Smooth muscle cell of the umbilical artery (primary cell): ENCODE measurements around the gene UBE3A. TPM values are rescaled to one million over a fixed set of nuclear protein-coding genes. Genes with fewer than 3 reads are reported as not detected.

Source experiments
- total RNA-seq: library from RNA; depleted of rRNA; stranded (reverse); fragments of >200 nt; gene quantifications from 2 replicates; pipeline ENCODE4 v1.2.3, GENCODE V29; 2014

UBE3A gene
- 87.3 and 98.6 TPM in 2 replicates for total RNA-seq

GRCh38 chr15:25438601-25439368 is at the start of gene UBE3A:
Gene UBE3A, minus strand, starts transcription at chr15:25439024. Its CDS starts 29,917 bp downstream, at chr15:25409107.

